ENCODE data around the gene ULK2.

ULK2 gene

DNA sequence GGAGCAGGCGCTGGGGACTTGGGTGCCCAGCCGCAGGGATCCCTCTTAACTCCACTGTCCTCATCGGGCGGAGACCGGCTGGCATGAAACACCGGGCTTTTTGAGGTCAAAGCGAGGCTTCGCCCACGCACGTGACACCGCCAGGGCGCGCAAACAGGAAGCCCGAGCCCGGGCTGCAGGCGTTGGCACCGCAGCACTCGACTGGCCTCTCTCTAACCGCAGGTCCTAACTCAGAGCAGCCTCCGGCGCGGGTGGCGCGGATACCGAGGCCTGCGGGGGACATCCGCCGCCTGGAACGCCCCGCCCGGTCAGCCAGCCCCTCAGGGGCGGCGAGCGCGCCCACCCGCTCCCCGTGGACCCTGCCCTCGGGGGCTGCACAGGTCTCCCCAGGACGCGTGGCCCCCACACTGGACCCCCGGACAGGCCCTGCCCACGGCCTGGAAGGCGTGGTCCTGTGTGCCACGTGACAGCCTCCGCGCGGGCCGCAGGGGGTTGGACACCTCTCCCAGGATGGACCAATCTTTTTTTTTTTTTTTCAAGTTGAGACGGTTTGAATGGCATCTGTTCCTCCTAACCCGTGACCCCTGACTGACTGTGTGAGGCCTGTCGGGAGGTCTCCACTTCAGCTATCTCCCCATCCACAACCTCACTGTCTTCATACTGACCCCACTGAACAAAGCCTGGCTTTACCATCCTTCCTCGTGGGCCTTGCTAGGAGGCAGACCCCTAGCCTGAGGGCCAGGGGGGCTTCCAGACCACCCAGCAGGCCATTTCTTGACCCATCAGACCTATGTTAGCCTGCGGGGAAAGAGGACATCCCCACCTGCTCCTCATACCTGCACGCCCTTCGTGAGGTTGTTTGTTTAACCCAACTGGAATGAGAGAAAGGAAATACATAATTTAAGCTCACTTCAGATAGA lies 143.0 kb downstream of the ULK2 start:
- peak; percentile 38 for DNase-seq

DNA sequence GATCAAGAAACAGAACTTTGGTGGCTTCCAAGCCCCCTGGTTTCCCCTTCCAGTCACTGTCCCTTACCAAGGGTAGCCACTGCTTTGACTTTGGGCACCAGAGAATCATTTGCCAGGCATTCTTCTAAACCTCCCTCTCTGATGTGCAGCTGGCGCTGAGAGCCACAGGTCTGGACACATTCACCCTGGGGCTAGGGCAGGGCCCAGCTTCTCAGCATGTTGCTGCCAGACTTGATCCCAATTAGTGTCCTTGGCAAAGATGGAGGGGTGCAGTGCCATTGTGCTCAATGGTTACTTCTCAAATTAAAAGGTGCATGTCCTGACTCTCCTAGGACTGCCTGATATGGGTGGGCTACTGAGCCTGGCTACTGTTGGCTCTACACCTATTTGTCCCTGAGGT lies 143.8 kb downstream of the ULK2 start:
- DNase-seq = no peak

All from EL (cell line).